HCT116 (cell line): ENCODE results near the gene KIF26B.

Experiments
- CEBPB ChIP-seq: IDR thresholded peaks from 2 replicates; pipeline ENCODE4 v1.6.1; 2012; ENCODE audit warnings: low read depth
- CTCF ChIP-seq, 3 experiments: fragments of 200-600 bp in 1 of 3; sonication (generic) in 1 of 3; IDR thresholded peaks in 2 of 3; conservative IDR thresholded peaks in 1 of 3; 2 replicates each; pipeline ENCODE4 v1.5.1; 2012 to 2017; ENCODE audit warnings: low read depth in 2 of 3, low read length in 2 of 3, antibody characterized with exemption in 1 of 3, borderline replicate concordance in 1 of 3, control low read depth in 1 of 3, mild to moderate bottlenecking in 1 of 3, mixed read lengths in 1 of 3, mixed run types in 1 of 3, moderate library complexity in 1 of 3; ENCODE audit not compliant: insufficient read depth in 1 of 3
- EGR1 ChIP-seq: IDR thresholded peaks from 2 replicates; pipeline ENCODE4 v1.6.1; 2012; ENCODE audit warnings: low read depth
- FOSL1 ChIP-seq: IDR thresholded peaks from 2 replicates; pipeline ENCODE4 v1.6.1; 2012; ENCODE audit warnings: low read depth
- MAX ChIP-seq: IDR thresholded peaks from 2 replicates; pipeline ENCODE4 v1.6.1; 2012
- POLR2A ChIP-seq: IDR thresholded peaks from 2 replicates; pipeline ENCODE4 v1.7.0; 2011; ENCODE audit warnings: borderline replicate concordance; ENCODE audit not compliant: insufficient read depth, insufficient read length; ENCODE audit errors: extremely low read depth
- REST ChIP-seq: IDR thresholded peaks from 2 replicates; pipeline ENCODE4 v1.6.1; 2012; ENCODE audit warnings: low read depth
- SP1 ChIP-seq: IDR thresholded peaks from 2 replicates; pipeline ENCODE4 v1.6.1; 2012; ENCODE audit warnings: low read depth
- SRF ChIP-seq: IDR thresholded peaks from 2 replicates; pipeline ENCODE4 v1.6.1; 2012; ENCODE audit warnings: low read depth
- YY1 ChIP-seq: IDR thresholded peaks from 2 replicates; pipeline ENCODE4 v1.6.1; 2011; ENCODE audit warnings: low read length, low read depth, moderate library complexity, mild to moderate bottlenecking; ENCODE audit not compliant: insufficient replicate concordance; ENCODE audit errors: extremely low read depth

GRCh38 chr1:245292141-245292540 is 137.4 kb downstream of the KIF26B start:
- no peak for TF ChIP-seq MAX
- no peak for TF ChIP-seq CTCF (IDR thresholded peaks at IDR 0.05 in 2 of 3, conservative IDR thresholded peaks at IDR 0.05 in 1 of 3; ENCODE audit: borderline replicate concordance in 1 of 3, insufficient read depth in 1 of 3, low read depth in 2 of 3, low read length in 2 of 3)
- no peak for TF ChIP-seq YY1
- TF ChIP-seq CEBPB = no peak
- no peak for TF ChIP-seq FOSL1
- TF ChIP-seq SRF = no peak
- no peak for TF ChIP-seq REST
- no peak for TF ChIP-seq POLR2A
- no peak for TF ChIP-seq EGR1
- TF ChIP-seq SP1 = no peak
